Stomach (tissue), 4 donors: ENCODE results near the gene FDCSP.

Experiments used
- EP300 ChIP-seq: sonication (generic); formaldehyde crosslinking; IDR thresholded peaks from one replicate; pipeline ENCODE4 v1.6.1; 2017; ENCODE audit warnings: antibody characterized with exemption
- POLR2A ChIP-seq, 4 donors: fragments of 450-650 bp; IDR thresholded peaks; one replicate each; pipeline ENCODE4 v1.6.1; 2016; ENCODE audit warnings: antibody characterized with exemption in 4 of 4, control low read depth in 2 of 4, mild to moderate bottlenecking in 1 of 4, moderate library complexity in 1 of 4
- POLR2AphosphoS5 ChIP-seq, 3 donors: sonication (generic); formaldehyde crosslinking; IDR thresholded peaks; one replicate each; pipeline ENCODE4 v1.6.1; 2016; ENCODE audit warnings: antibody characterized with exemption in 3 of 3
- TF ChIP-seq, protein P1 (sequence below), 7 experiments: fragments of 450-650 bp in 4 of 7; fragments of 200-600 bp in 3 of 7; sonication (generic) in 3 of 7; IDR thresholded peaks; one replicate each; pipeline ENCODE4 v1.5.1; 2016 to 2019; ENCODE audit warnings: antibody characterized with exemption in 7 of 7, control low read depth in 2 of 7, mild to moderate bottlenecking in 1 of 7

DNA sequence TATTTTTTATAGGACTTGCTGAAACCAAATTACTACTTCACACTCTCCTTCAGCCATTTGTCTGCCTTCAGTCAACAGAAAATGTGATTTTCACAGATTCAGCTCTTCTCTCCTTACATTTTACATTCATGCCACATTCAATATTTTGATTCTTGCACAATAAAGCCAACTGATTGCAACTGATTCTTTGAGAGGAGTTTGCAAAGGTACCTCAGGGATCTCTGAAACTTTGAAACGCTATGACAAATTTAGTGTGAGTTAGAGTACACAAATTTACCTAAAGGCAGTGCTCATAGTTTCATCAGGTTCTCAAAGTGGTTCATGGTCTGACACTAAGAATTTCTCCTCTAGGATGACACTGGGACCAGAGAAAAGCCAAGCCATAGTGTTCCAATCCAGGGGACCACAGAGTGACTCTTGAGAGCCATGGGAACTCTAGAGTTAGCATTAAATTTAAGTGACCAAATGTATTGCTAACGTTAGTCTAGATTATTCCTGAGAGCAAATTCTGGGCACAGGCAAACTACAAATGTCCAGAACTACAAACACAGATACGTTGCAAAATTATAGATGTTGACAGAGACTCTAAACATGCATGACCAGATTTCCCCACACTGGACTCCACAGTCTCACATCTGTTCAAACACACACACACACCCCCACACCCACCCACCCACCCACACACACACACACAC, 25.5 kb downstream of the FDCSP start:
- TF ChIP-seq, protein P1, sequence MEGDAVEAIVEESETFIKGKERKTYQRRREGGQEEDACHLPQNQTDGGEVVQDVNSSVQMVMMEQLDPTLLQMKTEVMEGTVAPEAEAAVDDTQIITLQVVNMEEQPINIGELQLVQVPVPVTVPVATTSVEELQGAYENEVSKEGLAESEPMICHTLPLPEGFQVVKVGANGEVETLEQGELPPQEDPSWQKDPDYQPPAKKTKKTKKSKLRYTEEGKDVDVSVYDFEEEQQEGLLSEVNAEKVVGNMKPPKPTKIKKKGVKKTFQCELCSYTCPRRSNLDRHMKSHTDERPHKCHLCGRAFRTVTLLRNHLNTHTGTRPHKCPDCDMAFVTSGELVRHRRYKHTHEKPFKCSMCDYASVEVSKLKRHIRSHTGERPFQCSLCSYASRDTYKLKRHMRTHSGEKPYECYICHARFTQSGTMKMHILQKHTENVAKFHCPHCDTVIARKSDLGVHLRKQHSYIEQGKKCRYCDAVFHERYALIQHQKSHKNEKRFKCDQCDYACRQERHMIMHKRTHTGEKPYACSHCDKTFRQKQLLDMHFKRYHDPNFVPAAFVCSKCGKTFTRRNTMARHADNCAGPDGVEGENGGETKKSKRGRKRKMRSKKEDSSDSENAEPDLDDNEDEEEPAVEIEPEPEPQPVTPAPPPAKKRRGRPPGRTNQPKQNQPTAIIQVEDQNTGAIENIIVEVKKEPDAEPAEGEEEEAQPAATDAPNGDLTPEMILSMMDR (IDR thresholded peaks at IDR 0.05): no peak
- TF ChIP-seq POLR2A (IDR thresholded peaks at IDR 0.05) (no peak), POLR2AphosphoS5 (IDR thresholded peaks at IDR 0.05) (no peak), EP300 (no peak)
